Thoracic aorta (tissue), 2 donors: ENCODE results near the gene SS18L1. TPM values are rescaled to one million over a fixed set of nuclear protein-coding genes. Genes with fewer than 3 reads are reported as not detected.

Experiments used
- ATAC-seq: fragments of 150-250 bp; one replicate; pipeline ENCODE4 v1.8.0; 2017; ENCODE audit warnings: low read depth; ENCODE audit not compliant: insufficient number of reproducible peaks, low FRiP score
- DNase-seq: peaks from one replicate; pipeline ENCODE4 v3.0.0-alpha.2; 2020; ENCODE audit warnings: low spot score
- H3K27ac ChIP-seq, 2 donors: fragments of 200-600 bp; sonication (generic); 1 replicate in 1 of 2; 2 replicates in 1 of 2; pipeline ENCODE4 v1.5.1; 2016; ENCODE audit warnings: mild to moderate bottlenecking in 2 of 2, moderate library complexity in 2 of 2
- H3K27me3 ChIP-seq: fragments of 200-600 bp; sonication (generic); replicated peaks from 2 replicates; pipeline ENCODE4 v1.6.0; 2016; ENCODE audit warnings: mild to moderate bottlenecking; ENCODE audit not compliant: insufficient read depth
- H3K36me3 ChIP-seq: fragments of 200-600 bp; sonication (generic); one replicate; pipeline ENCODE4 v1.5.1; 2016
- H3K4me1 ChIP-seq, 2 donors: fragments of 200-600 bp; sonication (generic); 1 replicate in 1 of 2; 2 replicates in 1 of 2; pipeline versions ENCODE4 v1.5.1 to v1.6.0; 2016; ENCODE audit warnings: low read depth in 2 of 2, mild to moderate bottlenecking in 1 of 2; ENCODE audit not compliant: control insufficient read depth in 1 of 2
- H3K4me3 ChIP-seq: fragments of 200-600 bp; sonication (generic); 2 replicates; pipeline ENCODE4 v1.5.1; 2016; ENCODE audit warnings: mild to moderate bottlenecking
- H3K9me3 ChIP-seq: fragments of 200-600 bp; sonication (generic); 2 replicates; pipeline ENCODE4 v1.5.1; 2016
- CTCF ChIP-seq: fragments of 200-600 bp; sonication (generic); IDR thresholded peaks from one replicate; pipeline ENCODE4 v1.5.1; 2019; ENCODE audit warnings: antibody characterized with exemption
- total RNA-seq, 2 donors: library from RNA; depleted of rRNA; stranded (reverse); fragments of >200 nt; gene quantifications; one replicate each; pipeline versions ENCODE4 v1.1.0 to v1.2.3, GENCODE V29; 2016

The SS18L1 gene
- total RNA-seq, 2 donors from 2014 or later: 10.7 to 21.7 TPM

- H3K4me3 ChIP-seq: no peak overlapping the region
- H3K9me3 ChIP-seq: no peaks in the 10 kb centered on the region
- ATAC-seq: no peak
- no peaks in the 10 kb centered on the region for H3K27me3 ChIP-seq
- DNase-seq: no peak
- H3K27ac ChIP-seq: no peak overlapping the region
- peaks cover 4% of the 10 kb centered on the region for H3K36me3 ChIP-seq
- TF ChIP-seq CTCF: no peak
- peaks cover 9 to 29% of the 10 kb centered on the region in 2 donors for H3K4me1 ChIP-seq
These were observed 5.3 kb downstream of the SS18L1 start for GRCh38 chr20:62148908-62149314.

GRCh38 chr20:62149532-62150309, 6.2 kb downstream of the SS18L1 start:
- Histone ChIP-seq H3K4me3 (no peak overlapping the region), H3K27me3 (no peaks in the 10 kb centered on the region), H3K4me1 (peaks cover 7 to 25% of the 10 kb centered on the region in 2 donors), H3K9me3 (no peaks in the 10 kb centered on the region), H3K27ac (no peak overlapping the region), H3K36me3 (peaks cover 4% of the 10 kb centered on the region)
- no peak for TF ChIP-seq CTCF
- no peak for ATAC-seq
- no peak for DNase-seq

- Histone ChIP-seq H3K4me1 (peaks cover 3 to 20% of the 10 kb centered on the region in 2 donors), H3K4me3 (no peak overlapping the region), H3K9me3 (no peaks in the 10 kb centered on the region), H3K36me3 (peaks cover 4% of the 10 kb centered on the region), H3K27ac (no peak overlapping the region), H3K27me3 (no peaks in the 10 kb centered on the region)
- DNase-seq (no peak), ATAC-seq (no peak)
- TF ChIP-seq CTCF: no peak
These were observed 6.7 kb downstream of the SS18L1 start for GRCh38 chr20:62150310-62150575.

- no peak for TF ChIP-seq CTCF
- no peak overlapping the region for H3K4me3 ChIP-seq
These were observed 7.7 kb downstream of the SS18L1 start for GRCh38 chr20:62151225-62151624.

GRCh38 chr20:62151835-62152364, 8.3 kb downstream of the SS18L1 start:
- H3K4me3 ChIP-seq: no peak overlapping the region
- no peak for DNase-seq
- H3K27ac ChIP-seq: no peak overlapping the region
- H3K4me1 ChIP-seq: peaks cover 0 to 11% of the 10 kb centered on the region in 2 donors
- H3K36me3 ChIP-seq: peaks cover 4% of the 10 kb centered on the region
- no peaks in the 10 kb centered on the region for H3K9me3 ChIP-seq
- ATAC-seq: no peak
- no peak for TF ChIP-seq CTCF
- no peaks in the 10 kb centered on the region for H3K27me3 ChIP-seq

More at GRCh38 chr20:62151225-62151624, 7.7 kb downstream of the SS18L1 start:
- H3K4me1 ChIP-seq: peaks cover 0 to 13% of the 10 kb centered on the region in 2 donors
- no peak for DNase-seq
- no peak overlapping the region for H3K27ac ChIP-seq
- no peak for ATAC-seq
- H3K27me3 ChIP-seq: no peaks in the 10 kb centered on the region
- no peaks in the 10 kb centered on the region for H3K9me3 ChIP-seq
- H3K36me3 ChIP-seq: peaks cover 4% of the 10 kb centered on the region
